PFSK-1 (cell line): ENCODE data around the gene MTUS2.

Experiments used
- FOXP2 ChIP-seq: optimal IDR thresholded peaks from 2 replicates; pipeline ENCODE3; 2011; ENCODE audit warnings: borderline replicate concordance, control low read depth, inconsistent platforms; ENCODE audit not compliant: insufficient read depth; ENCODE audit errors: extremely low read length, extremely low read depth
- POLR2AphosphoS5 ChIP-seq: IDR thresholded peaks from 2 replicates; pipeline ENCODE4 v1.6.1; 2012; ENCODE audit warnings: low read depth, mild to moderate bottlenecking, control low read depth, low read length, moderate library complexity
- REST ChIP-seq, 2 experiments: IDR thresholded peaks; 2 replicates each; pipeline versions ENCODE4 v1.6.1 to v1.8.0; 2011 to 2012; ENCODE audit warnings: low read depth in 2 of 2, low read length in 2 of 2, control low read depth in 1 of 2, inconsistent platforms in 1 of 2, mild to moderate bottlenecking in 1 of 2, moderate library complexity in 1 of 2; ENCODE audit not compliant: insufficient read depth in 1 of 2
- SIN3A ChIP-seq: IDR thresholded peaks from 2 replicates; pipeline ENCODE4 v1.6.1; 2012; ENCODE audit warnings: mild to moderate bottlenecking, low read length, moderate library complexity, borderline replicate concordance; ENCODE audit not compliant: insufficient read depth
- TAF1 ChIP-seq: IDR thresholded peaks from 2 replicates; pipeline ENCODE4 v1.6.1; 2012; ENCODE audit warnings: low read length, control low read depth, borderline replicate concordance; ENCODE audit not compliant: insufficient read depth

DNA sequence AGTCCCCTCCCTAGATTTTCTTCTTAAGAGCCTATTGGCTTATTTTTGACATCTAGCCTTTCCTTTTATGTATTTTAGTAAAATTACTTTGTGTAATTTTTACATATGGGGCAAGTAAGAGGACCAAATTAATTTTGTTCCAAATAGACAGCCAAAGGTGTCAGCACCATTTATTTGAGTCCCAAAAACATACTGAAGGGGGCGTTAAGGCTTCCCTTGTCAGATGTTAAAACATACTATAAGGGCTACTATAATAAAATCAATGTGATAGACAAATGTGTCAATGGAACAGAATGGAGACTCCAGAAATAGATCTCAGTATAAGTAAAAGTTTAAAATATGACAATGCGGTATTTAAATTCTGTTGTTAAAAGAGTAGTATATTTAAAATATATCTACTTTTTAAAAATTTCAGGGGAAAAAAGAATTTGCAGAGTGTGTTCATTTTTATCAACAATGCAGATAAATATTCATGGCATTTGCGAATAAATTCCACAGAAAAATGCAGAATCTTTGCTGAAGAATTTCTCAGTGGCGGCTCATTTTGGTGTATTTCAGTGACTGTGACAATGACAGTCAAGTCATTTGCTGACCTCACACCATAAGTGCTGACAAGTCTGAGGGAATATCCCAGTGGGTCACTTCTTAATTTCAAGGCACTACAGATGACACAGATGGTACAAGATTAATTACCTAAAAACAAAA is 133.7 kb downstream of the MTUS2 start:
- TF ChIP-seq POLR2AphosphoS5 = no peak
- no peak for TF ChIP-seq REST (IDR thresholded peaks at IDR 0.05; ENCODE audit: insufficient read depth in 1 of 2, low read depth in 2 of 2, low read length in 2 of 2)
- no peak for TF ChIP-seq TAF1
- TF ChIP-seq SIN3A = no peak
- no peak for TF ChIP-seq FOXP2
